Measurements from ENCODE around the gene NBEAL2.

Gene NBEAL2

DNA sequence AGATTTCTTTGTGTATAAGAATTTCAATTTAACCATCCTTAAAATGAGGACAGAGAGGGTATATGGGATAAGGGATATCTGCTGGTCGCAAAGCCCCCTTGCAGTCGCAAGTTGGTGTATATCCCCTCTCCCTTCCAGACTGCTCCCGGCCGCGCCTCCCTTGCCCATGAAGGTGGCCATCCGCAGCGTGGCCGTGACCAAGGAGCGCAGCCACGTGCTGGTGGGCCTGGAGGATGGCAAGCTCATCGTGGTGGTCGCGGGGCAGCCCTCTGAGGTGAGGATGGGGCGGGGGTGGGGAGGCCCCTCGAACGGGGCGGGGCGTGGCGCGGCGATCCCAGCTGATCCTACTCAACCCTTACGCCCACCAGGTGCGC, 29.4 kb downstream of the NBEAL2 start:
- no peak overlapping the region for H3K4me3 ChIP-seq (ENCODE audit: low read depth, low read length)
- no peak for DNase-seq (ENCODE audit: low read depth)
- no peak for TF ChIP-seq CTCF (IDR thresholded peaks at IDR 0.05; ENCODE audit: control insufficient read depth, extremely low read depth, insufficient read depth)

DNA sequence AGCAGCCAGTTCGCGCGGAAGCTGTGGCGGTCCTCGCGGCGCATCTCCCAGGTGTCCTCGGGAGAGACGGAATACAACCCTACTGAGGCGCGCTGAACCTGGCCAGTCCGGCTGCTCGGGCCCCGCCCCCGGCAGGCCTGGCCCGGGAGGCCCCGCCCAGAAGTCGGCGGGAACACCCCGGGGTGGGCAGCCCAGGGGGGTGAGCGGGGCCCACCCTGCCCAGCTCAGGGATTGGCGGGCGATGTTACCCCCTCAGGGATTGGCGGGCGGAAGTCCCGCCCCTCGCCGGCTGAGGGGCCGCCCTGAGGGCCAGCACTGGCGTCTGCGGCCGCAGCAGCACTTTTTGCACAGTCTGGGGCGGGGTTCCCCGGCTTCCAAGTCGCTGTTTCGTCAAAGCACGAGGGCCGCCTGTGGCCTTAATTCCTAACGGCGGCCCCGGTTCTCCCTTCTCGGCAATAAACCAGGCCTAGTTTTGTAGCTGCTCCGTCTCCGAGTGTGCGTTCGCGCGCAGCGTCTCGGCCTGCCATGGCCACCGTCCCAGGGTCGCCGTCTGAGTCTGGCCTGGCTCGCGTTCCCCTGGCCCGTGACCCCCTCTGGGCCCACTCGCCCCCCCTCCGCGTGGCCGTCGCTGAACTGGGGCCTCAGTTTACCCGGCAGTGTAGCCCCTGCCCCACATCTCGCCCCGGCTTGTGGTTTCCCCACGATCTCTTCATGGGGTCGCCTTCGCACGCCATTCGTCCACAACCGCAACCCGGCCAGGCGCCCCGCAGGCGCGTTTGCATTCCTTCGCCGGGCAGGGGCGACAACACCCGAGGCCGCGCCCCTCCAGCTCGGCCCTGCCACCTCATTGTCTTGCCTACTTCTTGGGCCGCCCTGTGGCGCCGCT, 30.0 kb downstream of the NBEAL2 start:
- no peak overlapping the region for H3K4me3 ChIP-seq (ENCODE audit: low read depth, low read length)
- TF ChIP-seq CTCF (IDR thresholded peaks at IDR 0.05; ENCODE audit: control insufficient read depth, extremely low read depth, insufficient read depth) = no peak
- DNase-seq (ENCODE audit: low read depth) = no peak

DNA sequence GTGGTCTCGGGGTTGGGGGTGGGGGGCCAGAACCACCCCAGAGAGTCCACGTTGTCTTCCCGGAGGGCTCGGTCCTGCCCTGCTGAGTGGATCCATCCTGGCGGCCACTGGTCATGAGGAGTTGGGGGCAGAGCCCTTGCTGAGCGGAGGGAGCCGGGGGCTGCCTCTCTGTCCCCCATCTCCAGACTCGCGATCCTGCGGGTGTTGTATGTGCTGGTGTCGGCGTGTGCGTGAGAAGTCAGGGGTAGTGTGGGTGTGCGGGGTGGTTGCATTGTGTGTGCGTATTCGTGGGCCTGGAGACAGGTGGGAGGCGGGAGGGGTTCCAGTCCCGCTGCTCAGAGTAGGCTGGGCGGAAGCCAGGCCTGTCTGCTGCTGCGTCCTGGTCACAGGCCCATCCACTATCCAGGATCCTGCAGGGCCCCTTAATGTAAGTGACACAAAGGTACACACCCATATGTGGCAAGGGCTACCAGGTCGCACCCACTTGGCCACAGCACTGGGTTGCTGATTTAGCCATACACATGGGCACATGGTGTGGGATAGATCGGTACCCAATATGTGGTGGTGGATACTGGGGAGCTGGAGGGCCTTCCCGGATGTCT, 30.7 kb downstream of the NBEAL2 start:
- H3K4me3 ChIP-seq (ENCODE audit: low read depth, low read length) = no peak overlapping the region
- TF ChIP-seq CTCF (IDR thresholded peaks at IDR 0.05; ENCODE audit: control insufficient read depth, extremely low read depth, insufficient read depth) = no peak
- DNase-seq (ENCODE audit: low read depth) = no peak

DNA sequence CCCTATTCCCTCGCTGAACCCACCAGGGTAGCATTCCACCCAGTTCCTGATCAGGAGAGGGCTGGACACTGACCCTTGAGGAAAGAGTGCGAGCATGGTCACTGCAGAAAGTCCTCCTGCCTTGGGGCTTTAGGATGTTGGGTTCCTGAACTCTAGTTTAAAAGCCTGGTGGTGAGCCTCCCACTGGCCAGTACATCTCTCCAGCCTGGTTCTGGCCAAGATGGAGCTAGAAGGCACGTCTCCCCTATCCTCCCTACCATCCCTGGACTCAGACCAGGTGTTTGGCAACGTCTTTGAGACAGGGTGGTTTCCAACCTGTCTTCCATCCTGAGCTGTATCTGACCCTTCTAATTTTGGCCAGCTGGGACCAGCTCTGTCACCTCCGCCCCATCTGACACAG, 31.4 kb downstream of the NBEAL2 start:
- TF ChIP-seq CTCF (IDR thresholded peaks at IDR 0.05; ENCODE audit: control insufficient read depth, extremely low read depth, insufficient read depth) = no peak
- no peak for DNase-seq (ENCODE audit: low read depth)
- no peak overlapping the region for H3K4me3 ChIP-seq (ENCODE audit: low read depth, low read length)

DNA sequence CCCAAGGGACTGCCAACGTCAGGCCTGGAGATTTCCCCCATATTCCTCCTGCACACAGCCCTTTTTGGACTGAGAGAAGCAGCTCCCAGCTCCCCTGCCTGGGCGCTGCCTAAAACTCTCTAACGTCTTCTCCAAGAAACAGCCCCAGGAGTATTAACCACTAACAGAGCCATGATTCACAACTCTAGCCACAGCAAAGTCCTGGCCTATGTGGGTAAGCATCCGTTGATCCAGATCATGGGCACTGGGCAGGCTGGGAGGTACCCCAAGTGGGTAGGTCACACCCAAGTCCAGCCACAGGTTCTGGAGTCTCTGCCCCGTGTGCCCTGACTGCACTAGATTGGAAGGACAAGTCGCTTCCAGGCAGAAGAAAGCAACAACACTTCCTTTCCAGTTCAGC, 31.9 kb downstream of the NBEAL2 start:
- H3K4me3 ChIP-seq (ENCODE audit: low read depth, low read length) = no peak overlapping the region
- DNase-seq (ENCODE audit: low read depth) = no peak
- TF ChIP-seq CTCF (IDR thresholded peaks at IDR 0.05; ENCODE audit: control insufficient read depth, extremely low read depth, insufficient read depth) = no peak

GRCh38 chr3:47012342-47013230, 33.1 kb downstream of the NBEAL2 start:
- no peak for TF ChIP-seq CTCF (IDR thresholded peaks at IDR 0.05; ENCODE audit: control insufficient read depth, extremely low read depth, insufficient read depth)
- H3K4me3 ChIP-seq (ENCODE audit: low read depth, low read length) = no peak overlapping the region
- no peak for DNase-seq (ENCODE audit: low read depth)

Measured in LNCaP clone FGC (cell line).